DOHH2 (cell line): ENCODE data around the gene SH3RF3.

ENCODE experiments used
- H3F3A ChIP-seq: fragments of 200-600 bp; sonication (generic), shearing (Covaris generic); 2 replicates; pipeline ENCODE4 v1.6.0; 2016; ENCODE audit warnings: antibody characterized with exemption, mild to moderate bottlenecking; ENCODE audit not compliant: control insufficient read depth, insufficient read depth
- H3K27ac ChIP-seq: fragments of 200-600 bp; sonication (generic); 2 replicates; pipeline ENCODE4 v1.5.1; 2014; ENCODE audit warnings: low read depth, mild to moderate bottlenecking, low read length, moderate library complexity
- H3K27me3 ChIP-seq: fragments of 200-600 bp; sonication (generic); 2 replicates; pipeline ENCODE4 v1.6.1; 2014; ENCODE audit warnings: mild to moderate bottlenecking, low read length, mixed read lengths; ENCODE audit not compliant: control insufficient read depth
- H3K36me3 ChIP-seq: fragments of 200-600 bp; sonication (generic); 2 replicates; pipeline ENCODE4 v1.6.1; 2014; ENCODE audit warnings: mild to moderate bottlenecking, low read length, moderate library complexity, mixed read lengths; ENCODE audit not compliant: control insufficient read depth
- H3K4me1 ChIP-seq: fragments of 200-600 bp; sonication (generic); 2 replicates; pipeline ENCODE4 v1.6.1; 2014; ENCODE audit warnings: mild to moderate bottlenecking, low read length, mixed read lengths; ENCODE audit not compliant: control insufficient read depth
- H3K4me2 ChIP-seq: fragments of 200-600 bp; sonication (generic); 2 replicates; pipeline ENCODE4 v1.6.0; 2014; ENCODE audit warnings: mild to moderate bottlenecking, low read length, moderate library complexity
- H3K4me3 ChIP-seq: fragments of 200-600 bp; sonication (generic); 2 replicates; pipeline ENCODE4 v1.5.1; 2014; ENCODE audit warnings: mild to moderate bottlenecking, low read length, mixed read lengths
- H3K79me2 ChIP-seq: fragments of 200-600 bp; sonication (generic); 2 replicates; pipeline ENCODE4 v1.6.1; 2014; ENCODE audit warnings: mild to moderate bottlenecking, low read length, mixed read lengths; ENCODE audit not compliant: control insufficient read depth
- H3K9me2 ChIP-seq: fragments of 200-600 bp; sonication (generic); replicated peaks from 2 replicates; pipeline ENCODE4 v1.6.1; 2014; ENCODE audit warnings: mild to moderate bottlenecking, low read length, mixed read lengths; ENCODE audit not compliant: control insufficient read depth
- H3K9me3 ChIP-seq: fragments of 200-600 bp; sonication (generic); 2 replicates; pipeline ENCODE4 v1.6.1; 2014; ENCODE audit warnings: antibody characterized with exemption, low read length, mixed read lengths; ENCODE audit not compliant: control insufficient read depth, insufficient read depth
- H4K20me1 ChIP-seq: fragments of 200-600 bp; sonication (generic); 2 replicates; pipeline ENCODE4 v1.6.0; 2014; ENCODE audit warnings: low read depth, mild to moderate bottlenecking, antibody characterized with exemption, low read length, moderate library complexity; ENCODE audit not compliant: control insufficient read depth, insufficient read depth
- CTCF ChIP-seq: fragments of 200-600 bp; sonication (generic); IDR thresholded peaks from one replicate; pipeline ENCODE4 v1.5.1; 2014; ENCODE audit warnings: antibody characterized with exemption, mild to moderate bottlenecking, low read depth, low read length; ENCODE audit not compliant: poor library complexity, severe bottlenecking
- EZH2phosphoT487 ChIP-seq: fragments of 200-600 bp; sonication (generic); IDR thresholded peaks from 2 replicates; pipeline ENCODE4 v1.6.1; 2017; ENCODE audit warnings: borderline replicate concordance, mild to moderate bottlenecking, antibody characterized with exemption, low read length, moderate library complexity, mixed read lengths

Gene SH3RF3

GRCh38 chr2:109317471-109318095 is 188.6 kb downstream of the SH3RF3 start:
- H3K4me1 ChIP-seq: no peaks in the 10 kb centered on the region
- no peaks in the 10 kb centered on the region for H3F3A ChIP-seq
- H3K9me3 ChIP-seq: no peaks in the 10 kb centered on the region
- TF ChIP-seq EZH2phosphoT487 (no peak), CTCF (no peak)
- H3K79me2 ChIP-seq: no peaks in the 10 kb centered on the region
- H3K27ac ChIP-seq: no peak overlapping the region
- no peaks in the 10 kb centered on the region for H4K20me1 ChIP-seq
- H3K4me2 ChIP-seq: no peak overlapping the region
- H3K4me3 ChIP-seq: no peak overlapping the region
- no peaks in the 10 kb centered on the region for H3K27me3 ChIP-seq
- H3K36me3 ChIP-seq: no peaks in the 10 kb centered on the region
- no peaks in the 10 kb centered on the region for H3K9me2 ChIP-seq

GRCh38 chr2:109318150-109318948 is 189.3 kb downstream of the SH3RF3 start:
- H3K4me2 ChIP-seq: no peak overlapping the region
- no peaks in the 10 kb centered on the region for H3F3A ChIP-seq
- no peaks in the 10 kb centered on the region for H4K20me1 ChIP-seq
- no peaks in the 10 kb centered on the region for H3K79me2 ChIP-seq
- H3K9me2 ChIP-seq: no peaks in the 10 kb centered on the region
- H3K4me3 ChIP-seq: no peak overlapping the region
- H3K27me3 ChIP-seq: no peaks in the 10 kb centered on the region
- H3K4me1 ChIP-seq: no peaks in the 10 kb centered on the region
- H3K36me3 ChIP-seq: no peaks in the 10 kb centered on the region
- H3K27ac ChIP-seq: no peak overlapping the region
- no peaks in the 10 kb centered on the region for H3K9me3 ChIP-seq
- TF ChIP-seq CTCF (no peak), EZH2phosphoT487 (no peak)

- Histone ChIP-seq H3K4me3 (no peak overlapping the region), H3K27ac (no peak overlapping the region)
These were observed 189.9 kb downstream of the SH3RF3 start for GRCh38 chr2:109318949-109319342.

More at GRCh38 chr2:109318949-109319342, 189.9 kb downstream of the SH3RF3 start:
- Histone ChIP-seq H3K9me2 (no peaks in the 10 kb centered on the region), H3K9me3 (no peaks in the 10 kb centered on the region), H3K4me2 (no peak overlapping the region), H3K4me1 (no peaks in the 10 kb centered on the region), H3K27me3 (no peaks in the 10 kb centered on the region), H3K79me2 (no peaks in the 10 kb centered on the region), H4K20me1 (no peaks in the 10 kb centered on the region), H3F3A (no peaks in the 10 kb centered on the region), H3K36me3 (no peaks in the 10 kb centered on the region)
- no peak for TF ChIP-seq CTCF
- no peak for TF ChIP-seq EZH2phosphoT487
